Activated CD8-positive, alpha-beta memory T cell treated with anti-CD3 and anti-CD28 coated beads, Interleukin-2, amount 10 ng/mL, durations not matched to agents 7 days and 5 days (primary cell): Measurements from ENCODE around the gene AGPAT4. TPM values are rescaled to one million over a fixed set of nuclear protein-coding genes. Genes with fewer than 3 reads are reported as not detected.
"Not testable (repeated sequence)": the region's sequence is repeated elsewhere in the genome, so short reads cannot be mapped to it uniquely, and the experiment has no call there.

ENCODE experiments used
- ATAC-seq: fragments of 150-1000 bp; cut with Tn5 transposase; one replicate; pipeline ENCODE4 v1.10.0; 2021; ENCODE audit warnings: moderate library complexity
- CTCF ChIA-PET: fragments of 350-600 bp; sonication (Branson Sonifier 250); formaldehyde crosslinking; loops from one replicate; lab custom pipeline; 2021; ENCODE audit warnings: antibody characterized with exemption; lab: Charles Lee
- DNase-seq: peaks from one replicate; pipeline ENCODE4 v3.0.0-alpha.2; 2020
- H3K27ac Mint-ChIP-seq: one replicate; pipeline ENCODE4 v1.8.0; 2021; ENCODE audit warnings: mild to moderate bottlenecking, mixed read lengths
- H3K27me3 Mint-ChIP-seq: one replicate; pipeline ENCODE4 v1.8.0; 2021; ENCODE audit warnings: mixed read lengths
- H3K36me3 Mint-ChIP-seq: one replicate; pipeline ENCODE4 v1.8.0; 2021; ENCODE audit warnings: mild to moderate bottlenecking, mixed read lengths
- H3K4me1 Mint-ChIP-seq: one replicate; pipeline ENCODE4 v1.8.0; 2021; ENCODE audit warnings: mixed read lengths
- H3K4me3 Mint-ChIP-seq: one replicate; pipeline ENCODE4 v1.8.0; 2021; ENCODE audit warnings: mild to moderate bottlenecking, moderate library complexity, mixed read lengths
- H3K9me3 Mint-ChIP-seq: one replicate; pipeline ENCODE4 v1.8.0; 2022; ENCODE audit warnings: low read depth, mixed read lengths
- total RNA-seq, 2 experiments: library from RNA; stranded (reverse); gene quantifications; one replicate each; pipeline ENCODE4 v1.2.3, GENCODE V29; 2021

The AGPAT4 gene
- total RNA-seq, 2 experiments from 2014 or later, result 3.1 to 4.1 TPM

DNA sequence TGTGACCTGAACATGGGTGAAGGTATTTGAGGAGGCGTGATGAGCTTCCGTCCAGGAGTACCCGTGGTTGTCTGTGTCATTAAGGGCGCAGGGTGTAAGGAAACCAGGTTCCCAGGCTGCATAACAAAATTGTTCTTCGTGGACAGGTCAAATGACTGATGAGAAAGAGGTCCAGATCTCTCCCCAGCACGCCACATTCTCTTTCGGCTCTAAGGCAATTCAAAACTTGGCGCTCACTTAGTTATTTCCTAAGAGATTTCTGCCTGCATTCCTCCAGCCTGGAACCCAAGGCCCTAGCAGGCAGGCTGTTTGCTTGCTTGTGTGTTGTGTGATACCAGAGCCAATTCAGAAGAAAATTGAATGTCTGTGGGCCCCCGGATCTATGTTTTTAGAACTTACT lies 139.9 kb downstream of the AGPAT4 start:
- H3K36me3 Mint-ChIP-seq, result no peaks in the 10 kb centered on the region
- no peak overlapping the region for H3K27ac Mint-ChIP-seq
- no peak overlapping the region for H3K4me3 Mint-ChIP-seq
- H3K27me3 Mint-ChIP-seq, result no peaks in the 10 kb centered on the region
- H3K9me3 Mint-ChIP-seq, result no peaks in the 10 kb centered on the region
- no peak for DNase-seq
- CTCF ChIA-PET, result interaction anchor here (1.7 kb wide), 1 partner anchor 9 kb away, joined by 4 read pairs; no protein-coding TSS in a partner anchor
- ATAC-seq, result no peak
- H3K4me1 Mint-ChIP-seq, result peaks cover 4% of the 10 kb centered on the region

DNA sequence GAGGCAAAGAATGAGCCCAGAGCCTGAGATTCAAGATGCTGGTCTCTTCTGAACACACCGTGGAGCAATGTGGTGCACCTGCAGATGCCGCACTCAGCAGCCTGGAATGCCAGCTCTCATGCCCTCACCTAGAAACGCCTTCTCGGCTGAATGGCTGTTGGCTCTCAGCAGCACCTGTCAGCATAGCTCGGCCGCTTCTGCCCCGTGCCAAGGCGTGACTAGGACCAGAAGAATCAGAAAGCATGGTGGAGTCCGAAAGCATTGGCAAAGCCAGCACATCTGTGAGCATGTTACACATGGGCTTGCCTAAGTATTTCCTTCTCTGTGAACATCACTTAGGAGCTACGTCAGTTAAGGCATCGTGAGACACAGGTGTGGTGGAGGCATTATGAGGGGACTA lies 141.5 kb downstream of the AGPAT4 start:
- Mint-ChIP-seq H3K27ac (no peak overlapping the region), H3K36me3 (peaks cover 3% of the 10 kb centered on the region), H3K4me1 (peaks cover 16% of the 10 kb centered on the region), H3K4me3 (no peak overlapping the region), H3K9me3 (no peaks in the 10 kb centered on the region), H3K27me3 (no peaks in the 10 kb centered on the region)
- ATAC-seq (no peak), DNase-seq (no peak)
- CTCF ChIA-PET, result interaction anchor here (1.0 kb wide), 1 partner anchor 241 kb away, joined by 3 read pairs; no protein-coding TSS in a partner anchor

DNA sequence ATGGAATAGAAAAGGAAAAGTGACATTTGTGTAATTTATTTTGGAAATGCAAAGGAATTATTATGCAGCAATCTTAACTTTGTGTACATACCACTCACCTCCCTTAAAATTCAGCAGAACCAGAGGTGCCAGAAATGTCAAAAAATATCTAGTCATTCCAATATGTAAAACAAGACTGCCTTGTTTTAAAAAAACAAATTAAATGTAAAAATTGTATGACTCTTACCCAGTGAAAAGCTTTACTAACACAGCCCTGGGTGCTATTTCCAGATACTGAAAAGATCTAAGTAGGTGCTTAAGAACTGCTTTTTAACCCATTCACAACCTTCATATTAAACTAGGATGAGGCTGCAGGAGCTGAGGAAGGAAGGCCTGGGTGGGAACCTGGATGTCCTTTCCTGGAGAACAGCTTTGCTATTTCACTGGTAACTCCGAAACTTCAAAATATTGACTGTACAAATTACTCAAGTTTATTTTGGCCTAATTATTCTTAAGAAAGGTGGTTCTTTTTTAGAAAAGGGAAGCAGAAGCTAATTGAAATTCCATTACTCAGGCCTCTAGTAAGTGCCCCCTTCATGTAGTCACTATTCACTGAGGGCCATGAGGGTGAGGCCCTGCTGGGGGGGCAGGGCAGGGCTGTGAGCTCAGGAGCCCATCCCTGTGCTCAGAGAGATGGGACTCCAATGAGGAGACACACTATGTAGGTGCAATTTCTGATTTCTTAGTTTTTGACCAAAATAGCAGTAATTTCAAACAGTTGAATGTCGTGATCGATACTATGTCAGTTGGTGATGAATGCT lies 142.7 kb downstream of the AGPAT4 start:
- no peak for ATAC-seq
- DNase-seq, result no peak
- CTCF ChIA-PET, result no interaction called here
- no peak overlapping the region for H3K4me3 Mint-ChIP-seq
- H3K27me3 Mint-ChIP-seq, result no peaks in the 10 kb centered on the region
- H3K4me1 Mint-ChIP-seq, result peaks cover 16% of the 10 kb centered on the region
- H3K36me3 Mint-ChIP-seq, result peaks cover 11% of the 10 kb centered on the region
- no peak overlapping the region for H3K27ac Mint-ChIP-seq
- no peaks in the 10 kb centered on the region for H3K9me3 Mint-ChIP-seq

DNA sequence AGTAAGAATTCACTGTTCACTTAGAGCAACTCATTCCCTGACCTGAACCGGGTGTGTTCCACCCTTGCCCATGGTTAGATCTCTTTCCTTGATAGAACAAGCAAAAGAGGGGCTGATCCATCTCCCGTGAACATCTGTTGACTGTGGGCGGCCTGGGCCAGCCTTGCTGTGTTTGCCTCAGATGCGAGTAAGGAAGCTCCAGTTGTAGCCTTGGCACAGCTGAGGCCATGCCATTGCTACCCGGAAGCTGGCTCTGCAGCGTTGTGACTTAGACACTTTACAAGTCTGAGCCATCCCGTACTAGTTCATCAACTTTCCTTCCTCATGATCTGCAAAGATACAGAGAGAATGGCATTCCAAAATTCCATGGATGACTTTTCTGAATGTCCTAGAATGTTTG lies 143.3 kb downstream of the AGPAT4 start:
- Mint-ChIP-seq H3K36me3 (peaks cover 17% of the 10 kb centered on the region), H3K27me3 (no peaks in the 10 kb centered on the region), H3K4me3 (no peak overlapping the region), H3K27ac (no peak overlapping the region), H3K9me3 (peaks cover 1% of the 10 kb centered on the region), H3K4me1 (peaks cover 16% of the 10 kb centered on the region)
- DNase-seq, result no peak
- no peak for ATAC-seq
- CTCF ChIA-PET, result no interaction called here

DNA sequence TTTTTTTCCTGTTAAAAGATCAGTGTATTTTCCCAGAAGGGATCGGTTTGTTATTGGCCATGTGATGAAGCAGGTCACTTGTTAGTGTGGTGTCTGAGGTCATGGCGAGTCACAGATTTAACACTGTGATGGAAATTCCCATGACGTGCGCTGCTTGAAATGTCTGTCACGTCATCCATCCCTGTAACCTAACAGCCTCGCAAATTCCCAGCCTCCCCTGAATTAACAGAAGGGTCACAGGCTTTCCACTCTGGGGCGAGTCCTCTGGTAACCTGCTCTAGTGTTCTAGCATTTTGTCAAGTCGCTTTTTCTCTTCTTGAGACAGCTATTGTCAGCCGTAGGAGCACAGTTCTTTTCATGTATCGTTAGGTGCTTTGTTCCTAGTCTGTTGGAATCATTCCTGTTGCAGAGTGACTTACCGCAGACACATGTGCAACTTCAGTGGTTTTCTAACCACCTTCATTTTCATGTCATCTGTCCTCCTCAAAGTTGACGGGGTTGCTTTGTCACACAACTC lies 145.1 kb downstream of the AGPAT4 start:
- no peaks in the 10 kb centered on the region for H3K27me3 Mint-ChIP-seq
- CTCF ChIA-PET, result no interaction called here
- H3K36me3 Mint-ChIP-seq, result peaks cover 33% of the 10 kb centered on the region

DNA sequence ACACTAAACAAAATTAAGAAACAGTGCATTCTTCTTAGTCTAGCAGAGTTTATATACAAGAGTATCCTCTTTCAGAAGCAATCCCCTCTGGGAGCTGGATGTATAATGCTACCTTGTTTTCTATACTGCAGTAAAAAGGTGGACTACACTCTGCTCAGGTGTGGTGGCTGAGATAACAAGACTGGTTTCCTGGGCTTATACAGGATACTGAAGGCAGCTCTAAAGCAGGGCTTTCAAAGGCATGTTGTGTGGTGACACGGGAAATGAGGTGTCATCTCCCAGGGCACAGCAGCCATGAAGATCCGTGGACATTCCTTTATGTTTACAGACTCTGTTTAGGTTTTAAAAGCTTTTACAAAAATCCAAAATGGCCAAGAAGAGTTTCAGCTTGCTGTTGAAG lies 145.6 kb downstream of the AGPAT4 start:
- no peak overlapping the region for H3K4me3 Mint-ChIP-seq
- no peaks in the 10 kb centered on the region for H3K27me3 Mint-ChIP-seq
- DNase-seq (no peak), ATAC-seq (no peak)
- CTCF ChIA-PET, result no interaction called here
- no peak overlapping the region for H3K27ac Mint-ChIP-seq
- H3K36me3 Mint-ChIP-seq, result peaks cover 39% of the 10 kb centered on the region
- H3K4me1 Mint-ChIP-seq, result peaks cover 16% of the 10 kb centered on the region
- H3K9me3 Mint-ChIP-seq, result peaks cover 9% of the 10 kb centered on the region

More for the DNA sequence above, 145.1 kb downstream of the AGPAT4 start:
- H3K4me3 Mint-ChIP-seq, result no peak overlapping the region
- H3K9me3 Mint-ChIP-seq, result peaks cover 7% of the 10 kb centered on the region
- DNase-seq, result peak; percentile 42
- ATAC-seq, result peak; percentile 27
- peaks cover 16% of the 10 kb centered on the region for H3K4me1 Mint-ChIP-seq
- H3K27ac Mint-ChIP-seq, result no peak overlapping the region

DNA sequence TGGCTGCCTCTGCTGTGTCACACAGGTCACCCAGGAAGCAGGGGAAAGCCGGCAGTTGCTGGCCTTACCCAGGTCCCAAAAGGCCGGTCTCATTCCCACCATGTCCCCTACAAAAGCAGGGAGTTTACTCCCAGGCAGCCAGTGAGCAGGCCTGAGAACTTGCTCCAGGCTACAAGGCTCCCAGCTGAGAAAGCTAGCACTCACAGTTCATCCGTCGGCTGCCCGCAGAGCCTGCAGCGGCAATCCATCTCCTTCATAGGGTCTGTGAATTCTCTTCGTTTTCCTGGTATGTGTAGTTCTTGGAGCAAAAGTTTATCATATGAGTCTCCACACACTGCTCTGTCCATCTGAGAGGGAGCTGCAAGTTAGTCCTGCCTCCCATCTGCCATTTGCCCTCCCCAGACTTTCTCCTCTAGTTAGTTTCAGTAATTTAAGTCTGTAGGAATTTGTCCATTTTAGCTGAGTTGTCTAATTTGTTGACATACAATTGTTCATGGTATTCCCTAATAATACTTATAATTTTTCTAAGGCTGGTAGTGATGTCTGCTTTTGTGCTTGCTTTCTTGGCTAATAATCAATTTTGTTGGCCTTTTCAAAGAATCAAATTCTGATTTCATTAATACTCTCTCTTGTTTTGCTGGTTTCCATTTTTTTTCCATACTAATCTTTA lies 146.7 kb downstream of the AGPAT4 start:
- Mint-ChIP-seq H3K9me3 (peaks cover 9% of the 10 kb centered on the region), H3K4me1 (peaks cover 16% of the 10 kb centered on the region), H3K27me3 (no peaks in the 10 kb centered on the region), H3K36me3 (peaks cover 49% of the 10 kb centered on the region), H3K4me3 (no peak overlapping the region), H3K27ac (no peak overlapping the region)
- CTCF ChIA-PET, result no interaction called here
- ATAC-seq (no peak), DNase-seq (no peak)

DNA sequence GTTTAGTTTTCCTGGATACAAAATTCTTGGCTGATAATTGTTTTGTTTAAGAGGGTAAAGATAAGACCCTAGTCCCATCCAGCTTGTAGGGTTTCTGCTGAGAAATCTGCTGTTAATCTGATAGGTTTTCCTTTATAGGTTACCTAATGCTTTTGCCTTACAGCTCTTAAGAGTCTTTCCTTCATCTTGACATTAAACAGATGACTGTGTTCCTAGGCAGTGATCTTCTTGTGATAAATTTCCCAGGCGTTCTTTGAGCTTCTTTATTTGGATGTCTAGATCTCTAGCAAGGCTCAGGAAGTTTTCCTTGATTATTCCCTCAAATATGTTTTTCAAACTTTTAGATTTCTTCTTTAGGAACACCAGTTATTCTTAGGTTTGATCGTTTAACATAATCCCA lies 148.3 kb downstream of the AGPAT4 start:
- no peaks in the 10 kb centered on the region for H3K27me3 Mint-ChIP-seq
- no peak for ATAC-seq
- H3K27ac Mint-ChIP-seq, result no peak overlapping the region
- CTCF ChIA-PET, result no interaction called here
- DNase-seq, result no peak
- peaks cover 61% of the 10 kb centered on the region for H3K36me3 Mint-ChIP-seq
- H3K9me3 Mint-ChIP-seq, result peaks cover 9% of the 10 kb centered on the region
- peaks cover 16% of the 10 kb centered on the region for H3K4me1 Mint-ChIP-seq
- H3K4me3 Mint-ChIP-seq, result no peak overlapping the region

DNA sequence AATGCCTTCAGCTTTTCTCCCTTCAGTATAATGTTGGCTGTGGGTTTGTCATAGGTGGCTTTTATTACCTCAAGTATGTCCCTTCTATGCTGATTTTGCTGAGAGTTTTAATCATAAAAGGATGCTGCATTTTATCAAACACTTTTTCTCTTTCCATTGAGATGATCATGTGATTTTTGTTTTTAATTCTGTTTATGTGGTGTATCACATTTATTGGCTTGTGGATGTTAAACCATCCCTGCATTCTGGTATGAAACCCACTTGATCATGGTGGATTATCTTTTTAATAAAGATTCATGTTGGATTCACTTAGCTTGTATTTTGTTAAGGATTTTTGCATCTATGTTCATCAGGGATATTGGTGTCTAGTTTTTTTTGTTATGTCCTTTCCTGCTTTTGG lies 150.5 kb downstream of the AGPAT4 start:
- CTCF ChIA-PET, H3K4me3 Mint-ChIP-seq, H3K27me3 Mint-ChIP-seq, DNase-seq, ATAC-seq, H3K9me3 Mint-ChIP-seq, H3K27ac Mint-ChIP-seq, H3K4me1 Mint-ChIP-seq: not testable (repeated sequence)
- peaks cover 79% of the 10 kb centered on the region for H3K36me3 Mint-ChIP-seq

DNA sequence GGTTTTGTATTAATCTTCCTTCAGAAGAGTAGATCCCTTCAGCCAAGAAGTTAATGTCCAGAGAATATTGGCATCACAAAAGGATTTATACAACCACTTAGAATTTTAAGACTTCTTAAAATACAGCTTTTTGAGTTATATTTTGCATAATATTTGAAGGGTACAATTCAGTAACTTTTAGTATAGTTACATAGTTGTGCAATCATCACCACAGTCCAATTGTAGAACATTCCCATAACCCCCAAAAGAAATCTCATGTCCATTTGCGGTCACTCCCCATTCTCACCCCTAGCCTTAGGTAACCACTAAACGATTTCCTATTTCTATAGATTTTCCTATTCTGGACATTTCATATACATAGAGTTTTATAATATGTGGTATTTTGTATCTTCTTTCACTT lies 155.9 kb downstream of the AGPAT4 start:
- ATAC-seq (no peak), DNase-seq (no peak)
- Mint-ChIP-seq H3K27ac (no peak overlapping the region), H3K4me3 (no peak overlapping the region), H3K9me3 (no peaks in the 10 kb centered on the region), H3K4me1 (peaks cover 13% of the 10 kb centered on the region), H3K36me3 (peaks cover 74% of the 10 kb centered on the region), H3K27me3 (no peaks in the 10 kb centered on the region)
- CTCF ChIA-PET, result no interaction called here

DNA sequence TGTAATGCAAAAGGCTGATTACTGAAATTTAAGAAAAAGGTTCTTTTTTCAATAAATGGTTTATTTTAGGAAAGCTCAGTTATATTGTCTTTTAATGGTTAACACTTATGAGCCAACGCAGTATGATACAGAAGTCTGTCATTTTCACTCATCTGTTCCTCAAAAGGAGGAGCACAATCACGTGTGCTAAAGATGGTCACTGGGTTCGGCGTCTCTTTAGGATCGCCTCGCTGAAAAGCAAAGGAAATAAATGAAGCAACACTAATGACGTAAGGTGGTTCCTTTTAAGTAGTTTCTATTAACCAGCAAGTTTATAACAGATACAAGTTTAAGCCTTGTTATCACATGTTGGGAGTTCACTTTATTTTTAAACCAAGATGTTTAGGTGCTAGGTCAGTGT lies 156.6 kb downstream of the AGPAT4 start:
- DNase-seq (no peak), ATAC-seq (no peak)
- H3K27me3 Mint-ChIP-seq, result no peaks in the 10 kb centered on the region
- peaks cover 13% of the 10 kb centered on the region for H3K4me1 Mint-ChIP-seq
- CTCF ChIA-PET, result no interaction called here
- H3K9me3 Mint-ChIP-seq, result no peaks in the 10 kb centered on the region
- H3K36me3 Mint-ChIP-seq, result peaks cover 74% of the 10 kb centered on the region
- no peak overlapping the region for H3K4me3 Mint-ChIP-seq
- no peak overlapping the region for H3K27ac Mint-ChIP-seq

DNA sequence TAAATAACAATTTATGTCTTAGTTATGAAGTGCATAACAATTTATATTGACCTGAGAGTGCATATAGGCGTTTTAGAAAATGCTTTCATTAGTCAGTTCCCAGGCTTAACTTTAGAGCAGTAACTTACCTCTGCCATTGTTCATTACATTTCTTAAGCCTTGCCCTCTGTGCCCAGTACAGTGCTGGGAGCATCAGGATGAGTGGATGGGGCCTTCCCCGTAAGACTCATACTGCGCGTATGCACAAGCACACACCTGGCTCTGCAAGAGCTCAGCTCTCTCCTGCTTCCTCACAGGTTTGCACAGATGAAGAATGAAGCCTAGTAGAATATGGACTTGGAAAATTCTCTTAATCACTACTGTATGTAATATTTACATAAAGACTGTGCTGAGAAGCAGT lies 157.3 kb downstream of the AGPAT4 start:
- peaks cover 73% of the 10 kb centered on the region for H3K36me3 Mint-ChIP-seq
- no peaks in the 10 kb centered on the region for H3K27me3 Mint-ChIP-seq
- ATAC-seq (no peak), DNase-seq (no peak)
- CTCF ChIA-PET, result no interaction called here
- H3K27ac Mint-ChIP-seq, result no peak overlapping the region
- H3K9me3 Mint-ChIP-seq, result no peaks in the 10 kb centered on the region
- H3K4me1 Mint-ChIP-seq, result peaks cover 20% of the 10 kb centered on the region
- no peak overlapping the region for H3K4me3 Mint-ChIP-seq

DNA sequence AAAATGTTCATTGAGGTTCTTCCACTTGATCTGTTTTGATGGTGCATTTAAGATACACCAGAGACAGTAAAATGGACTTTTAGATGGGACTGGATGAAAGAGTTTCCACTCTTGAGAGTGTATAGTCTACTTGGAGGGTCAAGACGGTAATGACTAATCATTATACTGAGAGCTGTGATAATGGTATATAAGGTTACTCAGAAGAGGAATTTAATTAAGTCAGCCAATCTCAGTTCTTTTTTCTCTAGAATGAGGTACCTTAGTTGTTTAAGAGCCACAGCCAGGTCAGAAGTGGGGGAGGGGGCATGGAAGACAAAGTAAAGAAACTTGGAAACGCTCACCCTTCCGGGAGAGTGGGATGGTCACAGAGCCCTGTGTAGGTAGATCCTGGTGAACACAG lies 158.4 kb downstream of the AGPAT4 start:
- Mint-ChIP-seq H3K9me3 (no peaks in the 10 kb centered on the region), H3K4me1 (peaks cover 29% of the 10 kb centered on the region), H3K4me3 (no peak overlapping the region), H3K36me3 (peaks cover 67% of the 10 kb centered on the region), H3K27me3 (no peaks in the 10 kb centered on the region), H3K27ac (no peak overlapping the region)
- CTCF ChIA-PET, result no interaction called here
- ATAC-seq (no peak), DNase-seq (no peak)

DNA sequence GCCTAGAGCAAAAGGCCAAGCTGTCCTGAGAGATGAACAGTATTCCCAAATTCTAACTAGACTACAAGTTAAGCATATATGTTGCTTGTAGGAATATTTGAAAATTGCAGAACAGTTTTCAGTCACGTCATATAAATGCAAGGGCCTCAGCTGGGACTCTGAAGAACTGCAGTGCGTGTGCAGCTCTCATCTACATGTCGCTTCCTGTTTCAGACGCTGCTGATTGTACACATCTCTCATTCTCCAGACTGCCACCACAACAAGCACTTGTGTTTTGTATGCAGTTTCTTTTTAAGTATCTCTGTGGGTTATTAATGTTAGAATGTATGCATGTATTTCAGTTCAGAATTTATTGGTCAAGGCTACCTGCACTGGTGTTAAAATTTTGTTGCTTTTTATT lies 162.6 kb downstream of the AGPAT4 start:
- ATAC-seq, result peak; percentile 92
- CTCF ChIA-PET, result interaction anchor here (0.7 to 1.4 kb wide), 3 partner anchors 10 to 263 kb away, joined by 3 to 5 read pairs (median 3); no protein-coding TSS in a partner anchor
- no peak for DNase-seq
- Mint-ChIP-seq H3K27ac (peak overlapping the region; percentile 67), H3K27me3 (no peaks in the 10 kb centered on the region), H3K4me1 (peaks cover 32% of the 10 kb centered on the region), H3K36me3 (peaks cover 62% of the 10 kb centered on the region), H3K9me3 (no peaks in the 10 kb centered on the region), H3K4me3 (no peak overlapping the region)
